ENCODE data around the gene PPP2R3A.
"Not testable (repeated sequence)": the region's sequence is repeated elsewhere in the genome, so short reads cannot be mapped to it uniquely, and the experiment has no call there.

The PPP2R3A gene

DNA sequence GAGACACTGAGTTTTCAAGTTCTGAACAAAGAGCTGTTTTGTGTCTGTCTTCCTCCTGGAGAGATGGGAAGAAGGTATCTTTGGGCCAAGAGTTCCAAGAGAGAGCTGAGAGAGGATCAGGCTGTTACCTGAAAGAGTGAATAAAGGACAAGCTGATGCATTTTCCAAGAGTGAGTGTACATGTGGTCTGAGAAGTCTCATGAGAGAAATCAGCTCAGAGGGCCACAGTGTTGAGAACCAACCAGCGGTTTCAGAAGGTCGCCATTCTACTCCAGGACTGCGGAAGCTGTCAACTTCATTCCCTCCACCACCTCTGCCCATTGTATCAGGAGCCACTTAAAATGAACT is 42.7 kb upstream of the PPP2R3A start:
- TF ChIP-seq, protein P1, sequence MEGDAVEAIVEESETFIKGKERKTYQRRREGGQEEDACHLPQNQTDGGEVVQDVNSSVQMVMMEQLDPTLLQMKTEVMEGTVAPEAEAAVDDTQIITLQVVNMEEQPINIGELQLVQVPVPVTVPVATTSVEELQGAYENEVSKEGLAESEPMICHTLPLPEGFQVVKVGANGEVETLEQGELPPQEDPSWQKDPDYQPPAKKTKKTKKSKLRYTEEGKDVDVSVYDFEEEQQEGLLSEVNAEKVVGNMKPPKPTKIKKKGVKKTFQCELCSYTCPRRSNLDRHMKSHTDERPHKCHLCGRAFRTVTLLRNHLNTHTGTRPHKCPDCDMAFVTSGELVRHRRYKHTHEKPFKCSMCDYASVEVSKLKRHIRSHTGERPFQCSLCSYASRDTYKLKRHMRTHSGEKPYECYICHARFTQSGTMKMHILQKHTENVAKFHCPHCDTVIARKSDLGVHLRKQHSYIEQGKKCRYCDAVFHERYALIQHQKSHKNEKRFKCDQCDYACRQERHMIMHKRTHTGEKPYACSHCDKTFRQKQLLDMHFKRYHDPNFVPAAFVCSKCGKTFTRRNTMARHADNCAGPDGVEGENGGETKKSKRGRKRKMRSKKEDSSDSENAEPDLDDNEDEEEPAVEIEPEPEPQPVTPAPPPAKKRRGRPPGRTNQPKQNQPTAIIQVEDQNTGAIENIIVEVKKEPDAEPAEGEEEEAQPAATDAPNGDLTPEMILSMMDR (IDR thresholded peaks at IDR 0.05; ENCODE audit: borderline replicate concordance, insufficient read depth, low read depth, low read length) = no peak
- no peak overlapping the region for H3K4me3 ChIP-seq (ENCODE audit: low read depth, low read length)

DNA sequence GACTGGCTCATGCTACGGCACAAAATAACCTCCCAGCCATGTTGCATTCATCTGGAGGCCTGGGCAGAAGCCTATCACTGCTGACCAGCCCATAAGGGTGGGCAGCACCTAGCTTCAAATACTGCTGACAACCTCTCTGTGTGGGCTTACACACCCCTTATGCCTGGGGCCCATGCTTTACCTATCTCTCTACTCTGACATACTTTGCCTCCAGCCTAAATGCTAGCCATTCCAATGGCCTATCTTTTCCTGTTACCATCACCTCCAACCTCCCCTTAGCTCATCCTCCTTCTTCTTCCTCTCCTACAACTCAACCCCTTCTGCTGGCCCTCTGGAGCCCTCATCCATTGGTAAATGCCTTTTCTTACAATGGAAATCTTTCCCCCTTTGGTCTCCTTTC is 41.0 kb upstream of the PPP2R3A start:
- no peak overlapping the region for H3K4me3 ChIP-seq (ENCODE audit: low read depth, low read length)
- TF ChIP-seq, protein P1 (IDR thresholded peaks at IDR 0.05; ENCODE audit: borderline replicate concordance, insufficient read depth, low read depth, low read length) = no peak

DNA sequence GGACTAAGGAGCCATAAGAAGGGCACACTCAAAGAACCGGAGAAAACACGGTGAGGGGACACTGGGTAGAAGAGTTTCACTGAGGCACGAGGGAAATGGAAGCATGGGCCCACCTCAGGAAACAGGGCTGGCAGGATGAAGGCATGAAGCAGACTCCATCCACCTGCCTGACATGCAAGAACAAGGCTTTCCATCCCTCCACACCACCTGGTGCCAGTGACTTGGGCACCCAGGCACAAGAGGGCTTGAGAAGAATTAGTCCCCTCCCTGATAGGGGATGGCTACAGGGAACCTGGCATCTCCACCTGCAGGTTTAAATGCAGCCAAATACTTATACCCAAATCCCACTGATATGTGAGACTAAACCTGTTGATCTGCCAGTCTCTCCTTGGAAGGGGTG is 38.9 kb upstream of the PPP2R3A start:
- TF ChIP-seq, protein P1 (IDR thresholded peaks at IDR 0.05; ENCODE audit: borderline replicate concordance, insufficient read depth, low read depth, low read length) = no peak

DNA sequence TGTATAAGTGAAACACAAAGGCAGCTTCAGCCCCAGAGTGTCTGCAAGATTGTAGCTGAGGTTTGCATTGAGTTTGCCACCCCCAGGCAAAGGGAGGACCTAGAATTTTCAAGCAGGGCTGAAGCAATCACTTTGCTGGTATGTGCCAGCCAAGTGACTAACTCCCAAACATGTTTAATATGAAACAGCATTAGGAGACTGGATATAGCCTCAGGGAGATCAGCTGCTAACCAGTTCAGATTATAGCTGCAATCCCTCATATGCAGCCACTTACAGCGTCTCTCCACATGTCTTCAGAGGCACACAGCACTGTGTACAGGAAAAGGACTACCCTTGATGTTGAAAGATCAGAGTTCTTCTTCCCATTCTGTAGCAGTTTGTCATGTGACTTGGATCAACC is 38.4 kb upstream of the PPP2R3A start:
- H3K4me3 ChIP-seq (ENCODE audit: low read depth, low read length) = no peak overlapping the region
- TF ChIP-seq, protein P1 (IDR thresholded peaks at IDR 0.05; ENCODE audit: borderline replicate concordance, insufficient read depth, low read depth, low read length) = no peak

More for the DNA sequence above, 38.9 kb upstream of the PPP2R3A start:
- no peak overlapping the region for H3K4me3 ChIP-seq (ENCODE audit: low read depth, low read length)

DNA sequence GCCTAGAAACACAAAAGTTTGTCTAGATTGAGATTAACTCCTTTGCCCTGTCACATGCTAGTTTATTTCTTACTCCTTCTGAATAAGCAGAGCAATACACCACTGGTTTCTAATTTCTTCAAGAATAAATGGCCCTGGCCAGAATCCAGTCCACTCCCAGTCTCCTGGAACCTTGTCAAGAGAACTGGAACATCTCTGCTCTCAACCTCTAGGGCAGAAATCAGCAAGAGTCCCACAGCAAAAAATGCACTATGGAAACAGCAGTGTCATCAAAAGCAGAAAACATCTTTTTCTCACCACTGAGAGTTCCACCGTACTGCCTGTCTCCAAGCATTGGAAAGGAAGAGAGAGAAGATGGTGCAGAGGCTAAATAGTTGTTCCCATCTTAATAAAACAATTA is 35.9 kb upstream of the PPP2R3A start:
- no peak overlapping the region for H3K4me3 ChIP-seq (ENCODE audit: low read depth, low read length)
- TF ChIP-seq, protein P1 (IDR thresholded peaks at IDR 0.05; ENCODE audit: borderline replicate concordance, insufficient read depth, low read depth, low read length) = no peak

DNA sequence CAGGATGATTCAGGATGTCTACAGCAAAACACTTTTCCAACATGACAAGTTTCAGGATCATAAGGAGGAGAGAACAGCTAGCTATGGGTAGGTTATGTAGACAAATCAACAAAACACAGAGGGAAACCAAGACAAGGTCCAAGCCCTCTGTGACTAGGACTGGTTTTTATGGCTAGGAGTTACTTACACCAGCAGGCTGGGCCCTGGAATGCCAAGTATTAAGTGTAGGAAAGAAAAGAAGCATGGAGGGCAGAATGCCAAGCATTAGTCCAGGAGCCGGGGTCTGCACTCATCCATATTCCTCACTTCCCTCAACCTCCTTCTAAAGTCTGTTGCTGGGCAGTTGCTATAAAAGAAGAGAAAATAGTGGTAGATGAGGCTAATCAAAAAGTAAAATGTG is 35.3 kb upstream of the PPP2R3A start:
- no peak overlapping the region for H3K4me3 ChIP-seq (ENCODE audit: low read depth, low read length)
- TF ChIP-seq, protein P1 (IDR thresholded peaks at IDR 0.05; ENCODE audit: borderline replicate concordance, insufficient read depth, low read depth, low read length) = no peak

DNA sequence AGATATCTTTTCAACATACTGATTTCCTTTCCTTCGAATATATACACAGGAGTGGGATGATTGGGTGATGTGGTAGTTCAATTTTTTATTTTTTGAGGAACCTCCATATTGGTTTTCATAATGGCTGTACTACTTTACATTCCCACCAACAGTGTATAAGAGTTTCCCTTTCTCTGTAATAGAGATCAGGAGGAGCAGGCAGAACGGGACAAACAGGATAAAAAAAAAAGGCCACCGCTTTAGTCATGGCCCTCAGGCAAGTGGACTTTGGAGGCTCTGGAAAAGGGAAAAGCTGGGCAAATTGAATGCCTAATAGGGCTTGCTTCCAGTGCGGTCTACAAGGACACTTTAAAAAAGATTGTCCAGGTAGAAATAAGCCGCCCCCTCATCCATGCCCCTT is 30.4 kb upstream of the PPP2R3A start:
- H3K4me3 ChIP-seq (ENCODE audit: low read depth, low read length) = not testable (repeated sequence)

DNA sequence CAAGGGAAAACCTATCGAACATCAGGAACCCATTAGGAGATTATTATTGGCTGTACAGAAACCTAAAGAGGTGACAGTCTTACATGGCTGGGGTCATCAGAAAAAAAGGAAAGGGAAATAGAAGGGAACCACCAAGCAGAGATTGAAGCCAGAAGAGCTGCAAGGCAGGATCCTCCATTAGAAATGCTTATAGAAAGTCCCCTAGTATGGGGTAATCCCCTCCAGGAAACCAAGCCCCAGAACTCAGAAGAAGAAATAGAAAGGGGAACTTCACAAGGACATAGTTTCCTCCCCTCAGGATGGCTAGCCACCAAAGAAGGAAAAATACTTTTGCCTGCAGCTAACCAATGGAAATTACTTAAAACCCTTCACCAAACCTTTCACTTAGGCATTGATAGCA is 27.8 kb upstream of the PPP2R3A start:
- H3K4me3 ChIP-seq (ENCODE audit: low read depth, low read length) = not testable (repeated sequence)
